Measurements from ENCODE around the gene TUNAR.
A peak's percentile ranks its signal among the peaks of the same experiment; 100 is the strongest.

The TUNAR gene

GRCh38 chr14:95875831-95876760 lies 536 bp upstream of the TUNAR start:
- no peak for DNase-seq

GRCh38 chr14:95877633-95878032 lies 1.0 kb downstream of the TUNAR start:
- no peak for DNase-seq

GRCh38 chr14:95884377-95884776 lies 7.7 kb downstream of the TUNAR start:
- no peak for DNase-seq

GRCh38 chr14:95885278-95885677 lies 8.6 kb downstream of the TUNAR start:
- no peak for DNase-seq

GRCh38 chr14:95885866-95886265 lies 9.2 kb downstream of the TUNAR start:
- no peak for DNase-seq

GRCh38 chr14:95886366-95887056 lies 9.9 kb downstream of the TUNAR start:
- DNase-seq = no peak

- DNase-seq = no peak
Measured at GRCh38 chr14:95887351-95887750, 10.7 kb downstream of the TUNAR start.

GRCh38 chr14:95889236-95889979 lies 12.8 kb downstream of the TUNAR start:
- no peak for DNase-seq

- DNase-seq = no peak
Measured at GRCh38 chr14:95891742-95892141, 15.1 kb downstream of the TUNAR start.

GRCh38 chr14:95892142-95892541 lies 15.5 kb downstream of the TUNAR start:
- no peak for DNase-seq

- peak; percentile 22 for DNase-seq
Measured at GRCh38 chr14:95895720-95896119, 19.1 kb downstream of the TUNAR start.

- DNase-seq = no peak
Measured at GRCh38 chr14:95896498-95897135, 20.0 kb downstream of the TUNAR start.

- DNase-seq = no peak
Measured at GRCh38 chr14:95897280-95897679, 20.6 kb downstream of the TUNAR start.

- no peak for DNase-seq
Measured at GRCh38 chr14:95901054-95901453, 24.4 kb downstream of the TUNAR start.

GRCh38 chr14:95902273-95902826 lies 25.7 kb downstream of the TUNAR start:
- DNase-seq = no peak

- DNase-seq = no peak
Measured at GRCh38 chr14:95903165-95903564, 26.5 kb downstream of the TUNAR start.

- no peak for DNase-seq
Measured at GRCh38 chr14:95903616-95904107, 27.0 kb downstream of the TUNAR start.

- no peak for DNase-seq
Measured at GRCh38 chr14:95906591-95906990, 30.0 kb downstream of the TUNAR start.

GRCh38 chr14:95910628-95911027 lies 34.0 kb downstream of the TUNAR start:
- DNase-seq = no peak

GRCh38 chr14:95911456-95911855 lies 34.8 kb downstream of the TUNAR start:
- DNase-seq = no peak

- no peak for DNase-seq
Measured at GRCh38 chr14:95915330-95915729, 38.7 kb downstream of the TUNAR start.

- no peak for DNase-seq
Measured at GRCh38 chr14:95918466-95918865, 41.8 kb downstream of the TUNAR start.

Data from stimulated activated CD4-positive, alpha-beta T cell treated with anti-CD3 and anti-CD28 coated beads, Interleukin-1b, Interleukin-23, amount 100 ng/mL, for 48 hours (primary cell).